ENCODE measurements around the gene PRDM10.

GRCh38 chr11:129937592-129938238, 64.9 kb downstream of the PRDM10 start:
- TF ChIP-seq POLR2A (IDR thresholded peaks at IDR 0.05; ENCODE audit: low read length) (no peak), GATA1 (IDR thresholded peaks at IDR 0.05; ENCODE audit: low read depth, low read length) (no peak)

Measured in erythroblast (primary cell).